HG03432 (cell line): ENCODE data around the gene URB1.
"Not testable (repeated sequence)": the region's sequence is repeated elsewhere in the genome, so short reads cannot be mapped to it uniquely, and the experiment has no call there.

Experiments
- ATAC-seq: cut with Tn5 transposase; IDR thresholded peaks from one replicate; pipeline ENCODE4 v1.9.1; 2021; ENCODE audit warnings: mild to moderate bottlenecking, moderate library complexity; ENCODE audit not compliant: unreplicated experiment

The URB1 gene

GRCh38 chr21:32378956-32379355, 13.9 kb downstream of the URB1 start:
- no peak for ATAC-seq

GRCh38 chr21:32377991-32378390, 14.8 kb downstream of the URB1 start:
- ATAC-seq = no peak

- ATAC-seq = no peak
Measured at GRCh38 chr21:32377506-32377905, 15.3 kb downstream of the URB1 start.

- no peak for ATAC-seq
Measured at GRCh38 chr21:32372755-32373154, 20.1 kb downstream of the URB1 start.

GRCh38 chr21:32371913-32372314, 20.9 kb downstream of the URB1 start:
- no peak for ATAC-seq

- no peak for ATAC-seq
Measured at GRCh38 chr21:32370998-32371766, 21.6 kb downstream of the URB1 start.

GRCh38 chr21:32368961-32369360, 23.9 kb downstream of the URB1 start:
- not testable (repeated sequence) for ATAC-seq

GRCh38 chr21:32368386-32368785, 24.4 kb downstream of the URB1 start:
- ATAC-seq = no peak

- ATAC-seq = no peak
Measured at GRCh38 chr21:32367158-32367557, 25.7 kb downstream of the URB1 start.

- no peak for ATAC-seq
Measured at GRCh38 chr21:32366191-32366590, 26.6 kb downstream of the URB1 start.

GRCh38 chr21:32364796-32365195, 28.0 kb downstream of the URB1 start:
- ATAC-seq = no peak

- no peak for ATAC-seq
Measured at GRCh38 chr21:32364387-32364786, 28.4 kb downstream of the URB1 start.

GRCh38 chr21:32360401-32360975, 32.3 kb downstream of the URB1 start:
- ATAC-seq = no peak

GRCh38 chr21:32359719-32360260, 33.0 kb downstream of the URB1 start:
- ATAC-seq = no peak

- no peak for ATAC-seq
Measured at GRCh38 chr21:32356874-32357395, 35.9 kb downstream of the URB1 start.

- ATAC-seq = no peak
Measured at GRCh38 chr21:32353002-32353711, 39.7 kb downstream of the URB1 start.

- ATAC-seq = no peak
Measured at GRCh38 chr21:32352526-32352925, 40.3 kb downstream of the URB1 start.

GRCh38 chr21:32351428-32351827, 41.4 kb downstream of the URB1 start:
- ATAC-seq = no peak

GRCh38 chr21:32350981-32351380, 41.8 kb downstream of the URB1 start:
- ATAC-seq = no peak

GRCh38 chr21:32350211-32350980, 42.4 kb downstream of the URB1 start:
- no peak for ATAC-seq
